WI38 (cell line): ENCODE results near the gene CSNK2A3.

ENCODE experiments used
- H3K4me3 ChIP-seq: 2 replicates; pipeline ENCODE4 v1.5.1; 2011; ENCODE audit warnings: low read depth, mild to moderate bottlenecking, control low read depth, low read length
- CTCF ChIP-seq: IDR thresholded peaks from 2 replicates; pipeline ENCODE4 v1.5.1; 2012; ENCODE audit warnings: low read depth, mild to moderate bottlenecking, control low read depth, low read length

CSNK2A3 gene

GRCh38 chr11:11379661-11380060 is 26.6 kb upstream of the CSNK2A3 start:
- no peak overlapping the region for H3K4me3 ChIP-seq
- no peak for TF ChIP-seq CTCF

- no peak overlapping the region for H3K4me3 ChIP-seq
- no peak for TF ChIP-seq CTCF
Observed at GRCh38 chr11:11378184-11378940, 25.3 kb upstream of the CSNK2A3 start.

- no peak for TF ChIP-seq CTCF
- H3K4me3 ChIP-seq, result no peak overlapping the region
Observed at GRCh38 chr11:11374358-11375148, 21.5 kb upstream of the CSNK2A3 start.

- H3K4me3 ChIP-seq, result no peak overlapping the region
- no peak for TF ChIP-seq CTCF
Observed at GRCh38 chr11:11373934-11374333, 20.9 kb upstream of the CSNK2A3 start.

GRCh38 chr11:11372461-11372860 is 19.4 kb upstream of the CSNK2A3 start:
- H3K4me3 ChIP-seq, result no peak overlapping the region
- no peak for TF ChIP-seq CTCF

GRCh38 chr11:11370962-11371303 is 17.9 kb upstream of the CSNK2A3 start:
- no peak for TF ChIP-seq CTCF
- no peak overlapping the region for H3K4me3 ChIP-seq

- H3K4me3 ChIP-seq, result no peak overlapping the region
- no peak for TF ChIP-seq CTCF
Observed at GRCh38 chr11:11370255-11370961, 17.4 kb upstream of the CSNK2A3 start.
